Islet precursor cell (in vitro differentiated cells): ENCODE data around the gene SPTBN1.

ENCODE experiments used
- DNase-seq: peaks from one replicate; pipeline ENCODE4 v3.0.0-alpha.2; 2018

Gene SPTBN1

GRCh38 chr2:54663424-54664030 lies 207.4 kb downstream of the SPTBN1 start:
- no peak for DNase-seq

- no peak for DNase-seq
These were observed 208.2 kb downstream of the SPTBN1 start for GRCh38 chr2:54664238-54664786.

- DNase-seq: peak; percentile 76
These were observed 209.3 kb downstream of the SPTBN1 start for GRCh38 chr2:54665436-54665856.

- DNase-seq: no peak
These were observed 210.1 kb downstream of the SPTBN1 start for GRCh38 chr2:54666131-54666633.

GRCh38 chr2:54666634-54667265 lies 210.6 kb downstream of the SPTBN1 start:
- DNase-seq: no peak

GRCh38 chr2:54667266-54667639 lies 211.1 kb downstream of the SPTBN1 start:
- DNase-seq: no peak

GRCh38 chr2:54667726-54668650 lies 211.9 kb downstream of the SPTBN1 start:
- DNase-seq: no peak

- no peak for DNase-seq
These were observed 212.6 kb downstream of the SPTBN1 start for GRCh38 chr2:54668711-54669110.

GRCh38 chr2:54669677-54670484 lies 213.8 kb downstream of the SPTBN1 start:
- no peak for DNase-seq

GRCh38 chr2:54670485-54671009 lies 214.4 kb downstream of the SPTBN1 start:
- DNase-seq: no peak

GRCh38 chr2:54671010-54671409 lies 214.9 kb downstream of the SPTBN1 start:
- DNase-seq: no peak

- no peak for DNase-seq
These were observed 215.9 kb downstream of the SPTBN1 start for GRCh38 chr2:54671875-54672589.

- DNase-seq: peak; percentile 50
These were observed 216.7 kb downstream of the SPTBN1 start for GRCh38 chr2:54672590-54673456.

GRCh38 chr2:54673501-54673998 lies 217.4 kb downstream of the SPTBN1 start:
- peak; percentile 54 for DNase-seq

GRCh38 chr2:54675281-54675680 lies 219.2 kb downstream of the SPTBN1 start:
- DNase-seq: peak; percentile 38

- no peak for DNase-seq
These were observed 219.6 kb downstream of the SPTBN1 start for GRCh38 chr2:54675738-54676137.

GRCh38 chr2:54676656-54677055 lies 220.5 kb downstream of the SPTBN1 start:
- no peak for DNase-seq

- DNase-seq: peak; percentile 44
These were observed 221.5 kb downstream of the SPTBN1 start for GRCh38 chr2:54677476-54678265.

- DNase-seq: no peak
These were observed 222.6 kb downstream of the SPTBN1 start for GRCh38 chr2:54678719-54679118.
